H9 (cell line): ENCODE data around the gene HCFC1. TPM values are rescaled to one million over a fixed set of nuclear protein-coding genes. Genes with fewer than 3 reads are reported as not detected.

Source experiments
- DNase-seq: peaks from one replicate; pipeline ENCODE4 v3.0.0-alpha.2; 2017
- H2AFZ ChIP-seq: one replicate; pipeline ENCODE4 v1.6.1; 2013; ENCODE audit warnings: mild to moderate bottlenecking, low read length, control low read depth, moderate library complexity
- H2AK5ac ChIP-seq: 2 replicates; pipeline ENCODE4 v1.6.1; 2013; ENCODE audit warnings: low read length, control low read depth, mixed read lengths; ENCODE audit not compliant: insufficient read length
- H2BK120ac ChIP-seq: one replicate; pipeline ENCODE4 v1.6.1; 2013; ENCODE audit warnings: low read depth, mild to moderate bottlenecking, low read length, control low read depth, inconsistent platforms; ENCODE audit not compliant: poor library complexity, severe bottlenecking
- H2BK12ac ChIP-seq: 2 replicates; pipeline ENCODE4 v1.6.1; 2013; ENCODE audit warnings: low read length, control low read depth, mixed read lengths, low read depth; ENCODE audit not compliant: insufficient read length
- H2BK15ac ChIP-seq: 2 replicates; pipeline ENCODE4 v1.6.1; 2013; ENCODE audit warnings: low read depth, low read length, control low read depth
- H2BK20ac ChIP-seq: one replicate; pipeline ENCODE4 v1.6.1; 2013; ENCODE audit warnings: low read depth, mild to moderate bottlenecking, low read length, control low read depth, inconsistent platforms; ENCODE audit not compliant: poor library complexity, severe bottlenecking
- H2BK5ac ChIP-seq: 2 replicates; pipeline ENCODE4 v1.6.1; 2013; ENCODE audit warnings: low read length, control low read depth, mixed read lengths; ENCODE audit not compliant: insufficient read length
- H3K14ac ChIP-seq: 2 replicates; pipeline ENCODE4 v1.6.1; 2013; ENCODE audit warnings: low read length, control low read depth; ENCODE audit not compliant: insufficient read depth
- H3K18ac ChIP-seq: 2 replicates; pipeline ENCODE4 v1.6.1; 2013; ENCODE audit warnings: low read depth, mild to moderate bottlenecking, mixed read lengths, low read length, control low read depth; ENCODE audit not compliant: insufficient read length
- H3K23ac ChIP-seq: 2 replicates; pipeline ENCODE4 v1.6.1; 2013; ENCODE audit warnings: low read length, control low read depth, mixed read lengths, low read depth; ENCODE audit not compliant: insufficient read length
- H3K23me2 ChIP-seq: 2 replicates; pipeline ENCODE4 v1.6.1; 2013; ENCODE audit warnings: low read depth, mild to moderate bottlenecking, mixed read lengths, low read length, control low read depth; ENCODE audit not compliant: insufficient read length, poor library complexity, severe bottlenecking
- H3K27ac ChIP-seq: 2 replicates; pipeline ENCODE4 v1.5.1; 2013; ENCODE audit warnings: low read length, control low read depth, mixed read lengths, low read depth; ENCODE audit not compliant: insufficient read length
- H3K27me3 ChIP-seq: 2 replicates; pipeline ENCODE4 v1.6.1; 2013; ENCODE audit warnings: low read length, control low read depth, inconsistent platforms; ENCODE audit not compliant: insufficient read depth
- H3K4ac ChIP-seq: 2 replicates; pipeline ENCODE4 v1.6.1; 2013; ENCODE audit warnings: low read depth, mild to moderate bottlenecking, control low read depth, inconsistent platforms, low read length, moderate library complexity
- H3K4me1 ChIP-seq: 2 replicates; pipeline ENCODE4 v1.6.1; 2013; ENCODE audit warnings: low read length, control low read depth, inconsistent platforms; ENCODE audit not compliant: insufficient read depth
- H3K4me2 ChIP-seq: 2 replicates; pipeline ENCODE4 v1.6.1; 2013; ENCODE audit warnings: low read length, control low read depth, mixed read lengths; ENCODE audit not compliant: insufficient read length, insufficient read depth
- H3K56ac ChIP-seq: 2 replicates; pipeline ENCODE4 v1.6.1; 2013; ENCODE audit warnings: low read depth, mild to moderate bottlenecking, mixed read lengths, low read length, control low read depth; ENCODE audit not compliant: insufficient read length
- H3K79me1 ChIP-seq: 2 replicates; pipeline ENCODE4 v1.6.1; 2013; ENCODE audit warnings: low read depth, mild to moderate bottlenecking, moderate library complexity, low read length, control low read depth, inconsistent platforms; ENCODE audit not compliant: insufficient read depth, poor library complexity, severe bottlenecking
- H3K79me2 ChIP-seq: 2 replicates; pipeline ENCODE4 v1.6.1; 2013; ENCODE audit warnings: low read length, control low read depth, inconsistent platforms; ENCODE audit not compliant: insufficient read depth
- H3K9ac ChIP-seq: 2 replicates; pipeline ENCODE4 v1.6.1; 2013; ENCODE audit warnings: low read length, control low read depth, mixed read lengths; ENCODE audit not compliant: insufficient read length; ENCODE audit errors: extremely low read depth
- H3K9me3 ChIP-seq: one replicate; pipeline ENCODE4 v1.6.1; 2013; ENCODE audit warnings: low read depth, low read length, inconsistent platforms; ENCODE audit not compliant: control insufficient read depth
- H3T11ph ChIP-seq: one replicate; pipeline ENCODE4 v1.6.1; 2013; ENCODE audit warnings: mild to moderate bottlenecking, low read length, control low read depth, inconsistent platforms
- H4K20me1 ChIP-seq: one replicate; pipeline ENCODE4 v1.6.1; 2013; ENCODE audit not compliant: control insufficient read depth, insufficient read length, insufficient read depth
- H4K5ac ChIP-seq: 2 replicates; pipeline ENCODE4 v1.6.1; 2013; ENCODE audit warnings: low read depth, mild to moderate bottlenecking, mixed read lengths, low read length, control low read depth; ENCODE audit not compliant: insufficient read length
- H4K8ac ChIP-seq: replicated peaks from 2 replicates; pipeline ENCODE4 v1.6.1; 2013; ENCODE audit warnings: low read length, control low read depth, mixed read lengths, low read depth; ENCODE audit not compliant: insufficient read length
- H4K91ac ChIP-seq: 2 replicates; pipeline ENCODE4 v1.6.1; 2013; ENCODE audit warnings: low read depth, mild to moderate bottlenecking, moderate library complexity, mixed read lengths, low read length, control low read depth; ENCODE audit not compliant: insufficient read length
- H3K27ac Mint-ChIP-seq, 3 experiments: 2 replicates in 2 of 3; 3 replicates in 1 of 3; pipeline ENCODE4 v1.8.0; 2020 to 2021; ENCODE audit warnings: mixed read lengths in 3 of 3, mild to moderate bottlenecking in 1 of 3, moderate library complexity in 1 of 3
- H3K27me3 Mint-ChIP-seq: 2 replicates; pipeline ENCODE4 v1.8.0; 2021; ENCODE audit warnings: low read depth, mild to moderate bottlenecking, moderate library complexity, mixed read lengths
- H3K36me3 Mint-ChIP-seq, 3 experiments: 2 replicates in 2 of 3; 3 replicates in 1 of 3; pipeline ENCODE4 v1.8.0; 2020 to 2021; ENCODE audit warnings: low read depth in 3 of 3, mixed read lengths in 3 of 3; ENCODE audit not compliant: insufficient read depth in 1 of 3
- H3K4me1 Mint-ChIP-seq, 2 experiments: 2 replicates each; pipeline ENCODE4 v1.8.0; 2020; ENCODE audit warnings: mixed read lengths in 2 of 2
- H3K4me3 Mint-ChIP-seq, 2 experiments: 2 replicates in 1 of 2; 3 replicates in 1 of 2; pipeline ENCODE4 v1.8.0; 2020 to 2021; ENCODE audit warnings: mild to moderate bottlenecking in 2 of 2, mixed read lengths in 2 of 2, moderate library complexity in 1 of 2
- H3K9me3 Mint-ChIP-seq, 2 experiments: 2 replicates in 1 of 2; 3 replicates in 1 of 2; pipeline ENCODE4 v1.8.0; 2020; ENCODE audit warnings: mild to moderate bottlenecking in 2 of 2, mixed read lengths in 2 of 2, moderate library complexity in 1 of 2
- WGBS: extraction: QIAGEN DNeasy Blood & Tissue Kit; methylation state at CpG from one replicate; pipeline ENCODE4 v1.1.7; 2013; ENCODE audit warnings: missing lambda C conversion rate, low lambda C conversion rate, mixed read lengths; ENCODE audit not compliant: insufficient read length; ENCODE audit errors: extremely low coverage; 5-methylcytosine and 5-hydroxymethylcytosine counted together
- total RNA-seq: library from RNA; stranded (reverse); gene quantifications from 2 replicates; pipeline ENCODE4 v1.2.1, GENCODE V29; 2021
- TF ChIP-seq, protein P1 (sequence below): fragments of 200-600 bp; sonication (generic); conservative IDR thresholded peaks from 3 replicates; pipeline ENCODE4 v1.8.0; 2021; ENCODE audit warnings: antibody characterized with exemption, mild to moderate bottlenecking

HCFC1 gene
- total RNA-seq, 1 experiment from 2014 or later = 144 TPM

DNA sequence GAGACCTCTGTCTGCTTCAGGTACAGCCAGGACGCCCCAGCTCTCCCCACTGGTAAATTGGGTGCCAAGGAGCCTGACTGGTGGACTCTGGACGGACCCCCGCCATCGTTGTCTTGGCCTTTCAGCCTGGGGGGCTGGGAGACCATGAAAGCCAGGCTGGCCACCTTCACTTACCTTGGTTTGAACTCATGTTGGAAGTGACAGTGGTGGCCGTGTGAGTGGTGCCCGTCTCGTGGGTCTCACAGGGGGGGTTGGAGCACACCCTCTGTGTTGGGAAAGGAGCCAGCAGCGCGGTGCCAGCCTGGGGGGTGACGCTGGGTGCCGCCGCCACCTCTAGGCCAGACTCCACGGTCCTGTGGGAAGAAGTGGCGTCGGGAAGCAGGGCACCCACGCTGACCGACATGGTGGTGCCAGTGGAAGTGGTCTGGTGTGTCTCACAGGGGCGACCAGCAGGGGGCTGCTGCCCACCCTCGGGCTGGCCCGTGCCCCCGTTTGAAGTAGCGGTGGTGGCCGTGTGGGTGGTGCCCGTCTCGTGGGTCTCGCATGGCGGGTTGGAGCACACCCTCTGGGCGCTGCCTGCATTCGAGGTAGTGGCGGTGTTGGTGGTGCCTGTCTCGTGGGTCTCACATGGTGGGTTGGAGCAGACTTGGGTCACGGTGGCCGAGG lies 17.6 kb downstream of the HCFC1 start:
- Histone ChIP-seq H2BK12ac (no peak overlapping the region), H3K56ac (no peak overlapping the region), H3T11ph (no peak overlapping the region), H4K91ac (no peak overlapping the region), H3K4me2 (no peak overlapping the region), H3K79me1 (no peaks in the 10 kb centered on the region), H2BK20ac (no peak overlapping the region), H3K27ac (no peak overlapping the region), H2BK120ac (no peak overlapping the region), H3K14ac (no peak overlapping the region), H3K9ac (no peak overlapping the region), H2BK15ac (no peak overlapping the region), H3K18ac (no peak overlapping the region), H2BK5ac (no peak overlapping the region), H3K23me2 (no peaks in the 10 kb centered on the region), H3K9me3 (peaks cover 5% of the 10 kb centered on the region), H4K8ac (no peak overlapping the region), H3K4me1 (no peaks in the 10 kb centered on the region), H2AK5ac (no peak overlapping the region), H3K23ac (no peak overlapping the region), H2AFZ (no peak overlapping the region), H4K5ac (no peak overlapping the region), H3K79me2 (no peaks in the 10 kb centered on the region), H3K27me3 (no peaks in the 10 kb centered on the region), H4K20me1 (no peaks in the 10 kb centered on the region), H3K4ac (no peak overlapping the region)
- no peak overlapping the region for H3K4me3 Mint-ChIP-seq
- no peaks in the 10 kb centered on the region for H3K27me3 Mint-ChIP-seq
- DNase-seq = no peak
- TF ChIP-seq, protein P1, sequence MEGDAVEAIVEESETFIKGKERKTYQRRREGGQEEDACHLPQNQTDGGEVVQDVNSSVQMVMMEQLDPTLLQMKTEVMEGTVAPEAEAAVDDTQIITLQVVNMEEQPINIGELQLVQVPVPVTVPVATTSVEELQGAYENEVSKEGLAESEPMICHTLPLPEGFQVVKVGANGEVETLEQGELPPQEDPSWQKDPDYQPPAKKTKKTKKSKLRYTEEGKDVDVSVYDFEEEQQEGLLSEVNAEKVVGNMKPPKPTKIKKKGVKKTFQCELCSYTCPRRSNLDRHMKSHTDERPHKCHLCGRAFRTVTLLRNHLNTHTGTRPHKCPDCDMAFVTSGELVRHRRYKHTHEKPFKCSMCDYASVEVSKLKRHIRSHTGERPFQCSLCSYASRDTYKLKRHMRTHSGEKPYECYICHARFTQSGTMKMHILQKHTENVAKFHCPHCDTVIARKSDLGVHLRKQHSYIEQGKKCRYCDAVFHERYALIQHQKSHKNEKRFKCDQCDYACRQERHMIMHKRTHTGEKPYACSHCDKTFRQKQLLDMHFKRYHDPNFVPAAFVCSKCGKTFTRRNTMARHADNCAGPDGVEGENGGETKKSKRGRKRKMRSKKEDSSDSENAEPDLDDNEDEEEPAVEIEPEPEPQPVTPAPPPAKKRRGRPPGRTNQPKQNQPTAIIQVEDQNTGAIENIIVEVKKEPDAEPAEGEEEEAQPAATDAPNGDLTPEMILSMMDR = no peak
- peak overlapping the region in 2 of 3 experiments; percentile 58 to 72; a peak in 1 of 7 replicates for H3K27ac Mint-ChIP-seq
- no peaks in the 10 kb centered on the region; a peak in 1 of 5 replicates for H3K9me3 Mint-ChIP-seq
- peaks cover 72 to 95% (median 87%) of the 10 kb centered on the region in 3 experiments for H3K36me3 Mint-ChIP-seq
- WGBS = no CpG with 5 or more reads among the region's 33 CpGs
- peaks cover 0 to 13% of the 10 kb centered on the region in 2 experiments; a peak in 3 of 4 replicates for H3K4me1 Mint-ChIP-seq
